ENCODE measurements around the gene PRR5L. TPM values are rescaled to one million over a fixed set of nuclear protein-coding genes. Genes with fewer than 3 reads are reported as not detected.

PRR5L gene
- total RNA-seq, 1 experiment from 2014 or later: 23.9 TPM

DNA sequence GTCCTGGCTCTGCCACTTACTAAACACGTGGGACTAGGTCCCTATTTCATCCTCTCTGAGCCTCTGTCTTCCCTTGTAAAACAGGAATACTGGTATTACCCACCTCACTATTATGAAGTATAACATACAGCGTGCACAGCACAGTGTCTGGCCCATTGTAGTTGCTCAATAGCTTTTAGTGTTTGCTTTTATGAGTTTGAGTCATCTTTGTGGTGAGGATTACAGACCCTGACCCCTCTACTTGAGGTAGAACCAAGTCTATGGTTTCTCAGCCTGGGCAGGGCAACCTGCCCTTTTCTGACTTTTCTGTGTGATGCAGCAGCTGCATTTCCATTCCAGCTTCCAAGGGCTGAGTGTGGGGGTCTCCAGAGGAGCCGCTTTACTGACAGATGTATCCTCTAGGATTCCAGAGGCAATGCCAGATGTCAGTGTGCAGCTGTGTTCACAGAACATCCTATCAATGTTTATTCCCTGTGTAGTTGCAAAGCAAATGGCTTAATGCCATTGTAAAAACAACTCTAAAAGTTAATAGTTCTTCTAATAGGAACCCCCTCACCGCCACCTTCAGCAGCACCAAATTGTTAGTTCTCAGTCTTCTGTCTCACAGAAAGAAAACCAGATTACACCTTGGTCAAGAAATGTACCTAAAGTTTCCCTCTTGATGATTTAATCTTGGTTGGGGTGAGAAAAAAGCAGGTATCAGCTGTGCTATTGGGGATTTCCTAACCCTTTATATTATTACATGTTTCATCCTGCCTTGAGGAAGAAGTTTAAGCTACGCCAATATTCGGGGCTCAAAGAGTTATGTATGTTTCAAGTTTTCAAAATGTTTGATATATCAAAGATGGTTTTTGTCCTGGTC, 16.8 kb downstream of the PRR5L start:
- BruUV-seq (replicated peaks): no TSS peak
- peaks cover 43% of the 10 kb centered on the region for H3K4me1 Mint-ChIP-seq (ENCODE audit: insufficient read depth, unreplicated experiment)
- ChIA-PET POLR2A (interaction anchor here (1.1 kb wide), 1 partner anchor 11 kb away, joined by 3 read pairs; no protein-coding TSS in a partner anchor), CTCF (interaction anchor here (0.6 to 1.3 kb wide), 2 partner anchors 12 to 168 kb away, joined by 3 read pairs; no protein-coding TSS in a partner anchor)
- intact Hi-C loops (cut with micrococcal nuclease): no loop called here
- peak overlapping the region; percentile 57 for H3K27ac Mint-ChIP-seq (ENCODE audit: low read depth, unreplicated experiment)
- peaks cover 6% of the 10 kb centered on the region for H3K36me3 Mint-ChIP-seq (ENCODE audit: insufficient read depth, unreplicated experiment)
- peak; percentile 83 for DNase-seq (ENCODE audit: unreplicated experiment)
- H3K27me3 Mint-ChIP-seq (ENCODE audit: insufficient read depth, unreplicated experiment): no peaks in the 10 kb centered on the region
- TF ChIP-seq, protein P1, sequence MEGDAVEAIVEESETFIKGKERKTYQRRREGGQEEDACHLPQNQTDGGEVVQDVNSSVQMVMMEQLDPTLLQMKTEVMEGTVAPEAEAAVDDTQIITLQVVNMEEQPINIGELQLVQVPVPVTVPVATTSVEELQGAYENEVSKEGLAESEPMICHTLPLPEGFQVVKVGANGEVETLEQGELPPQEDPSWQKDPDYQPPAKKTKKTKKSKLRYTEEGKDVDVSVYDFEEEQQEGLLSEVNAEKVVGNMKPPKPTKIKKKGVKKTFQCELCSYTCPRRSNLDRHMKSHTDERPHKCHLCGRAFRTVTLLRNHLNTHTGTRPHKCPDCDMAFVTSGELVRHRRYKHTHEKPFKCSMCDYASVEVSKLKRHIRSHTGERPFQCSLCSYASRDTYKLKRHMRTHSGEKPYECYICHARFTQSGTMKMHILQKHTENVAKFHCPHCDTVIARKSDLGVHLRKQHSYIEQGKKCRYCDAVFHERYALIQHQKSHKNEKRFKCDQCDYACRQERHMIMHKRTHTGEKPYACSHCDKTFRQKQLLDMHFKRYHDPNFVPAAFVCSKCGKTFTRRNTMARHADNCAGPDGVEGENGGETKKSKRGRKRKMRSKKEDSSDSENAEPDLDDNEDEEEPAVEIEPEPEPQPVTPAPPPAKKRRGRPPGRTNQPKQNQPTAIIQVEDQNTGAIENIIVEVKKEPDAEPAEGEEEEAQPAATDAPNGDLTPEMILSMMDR (IDR thresholded peaks at IDR 0.05; ENCODE audit: unreplicated experiment): no peak
- H3K4me3 Mint-ChIP-seq (ENCODE audit: unreplicated experiment): no peak overlapping the region
- no peaks in the 10 kb centered on the region for H3K9me3 Mint-ChIP-seq (ENCODE audit: unreplicated experiment)

GRCh38 chr11:36313750-36314433, 17.8 kb downstream of the PRR5L start:
- intact Hi-C loops (cut with micrococcal nuclease): no loop called here
- ChIA-PET CTCF (interaction anchor here (0.6 to 1.3 kb wide), 2 partner anchors 13 to 34 kb away, joined by 3 to 4 read pairs; no protein-coding TSS in a partner anchor), POLR2A (interaction anchor here (1.1 kb wide), 1 partner anchor 10 kb away, joined by 3 read pairs; no protein-coding TSS in a partner anchor)
- BruUV-seq (replicated peaks): no TSS peak
- H3K4me3 Mint-ChIP-seq (ENCODE audit: unreplicated experiment): no peak overlapping the region
- H3K27me3 Mint-ChIP-seq (ENCODE audit: insufficient read depth, unreplicated experiment): no peaks in the 10 kb centered on the region
- no peak overlapping the region for H3K27ac Mint-ChIP-seq (ENCODE audit: low read depth, unreplicated experiment)
- no peak for DNase-seq (ENCODE audit: unreplicated experiment)
- H3K9me3 Mint-ChIP-seq (ENCODE audit: unreplicated experiment): no peaks in the 10 kb centered on the region
- H3K4me1 Mint-ChIP-seq (ENCODE audit: insufficient read depth, unreplicated experiment): peaks cover 38% of the 10 kb centered on the region
- peaks cover 6% of the 10 kb centered on the region for H3K36me3 Mint-ChIP-seq (ENCODE audit: insufficient read depth, unreplicated experiment)
- TF ChIP-seq, protein P1 (IDR thresholded peaks at IDR 0.05; ENCODE audit: unreplicated experiment): no peak

GRCh38 chr11:36314434-36314767, 18.3 kb downstream of the PRR5L start:
- Mint-ChIP-seq H3K4me1 (ENCODE audit: insufficient read depth, unreplicated experiment) (peaks cover 34% of the 10 kb centered on the region), H3K9me3 (ENCODE audit: unreplicated experiment) (no peaks in the 10 kb centered on the region), H3K36me3 (ENCODE audit: insufficient read depth, unreplicated experiment) (peaks cover 6% of the 10 kb centered on the region), H3K27ac (ENCODE audit: low read depth, unreplicated experiment) (no peak overlapping the region), H3K4me3 (ENCODE audit: unreplicated experiment) (no peak overlapping the region), H3K27me3 (ENCODE audit: insufficient read depth, unreplicated experiment) (no peaks in the 10 kb centered on the region)
- ChIA-PET CTCF (interaction anchor here (0.6 kb wide), 1 partner anchor 34 kb away, joined by 4 read pairs; no protein-coding TSS in a partner anchor), POLR2A (no interaction called here)
- BruUV-seq (replicated peaks): no TSS peak
- DNase-seq (ENCODE audit: unreplicated experiment): no peak
- TF ChIP-seq, protein P1 (IDR thresholded peaks at IDR 0.05; ENCODE audit: unreplicated experiment): no peak
- intact Hi-C loops (cut with micrococcal nuclease): no loop called here

DNA sequence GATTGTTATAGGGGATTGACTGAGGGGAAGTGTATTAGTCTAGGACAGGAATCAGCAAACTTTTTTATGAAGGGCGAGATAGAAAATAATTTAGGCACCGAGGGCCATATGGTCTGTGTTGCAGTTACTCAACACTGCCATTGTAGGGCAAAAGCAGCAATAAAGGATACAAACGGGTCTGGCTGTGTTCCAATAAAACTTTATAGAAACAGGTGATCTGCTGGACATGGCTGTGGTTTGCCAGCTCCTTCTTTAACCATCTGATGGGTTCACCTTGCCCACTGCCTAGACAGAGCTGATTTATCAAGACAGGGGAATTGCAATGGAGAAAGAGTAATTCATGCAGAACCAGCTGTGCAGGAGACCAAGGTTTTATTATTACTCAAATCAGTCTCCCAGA, 20.0 kb downstream of the PRR5L start:
- DNase-seq (ENCODE audit: unreplicated experiment): no peak
- peaks cover 6% of the 10 kb centered on the region for H3K36me3 Mint-ChIP-seq (ENCODE audit: insufficient read depth, unreplicated experiment)
- TF ChIP-seq, protein P1 (IDR thresholded peaks at IDR 0.05; ENCODE audit: unreplicated experiment): no peak

More for the DNA sequence above, 20.0 kb downstream of the PRR5L start:
- Mint-ChIP-seq H3K4me1 (ENCODE audit: insufficient read depth, unreplicated experiment) (peaks cover 21% of the 10 kb centered on the region), H3K4me3 (ENCODE audit: unreplicated experiment) (no peak overlapping the region), H3K27ac (ENCODE audit: low read depth, unreplicated experiment) (no peak overlapping the region), H3K27me3 (ENCODE audit: insufficient read depth, unreplicated experiment) (no peaks in the 10 kb centered on the region), H3K9me3 (ENCODE audit: unreplicated experiment) (no peaks in the 10 kb centered on the region)
- ChIA-PET CTCF (interaction anchor here (0.7 to 1.1 kb wide), 4 partner anchors 20 to 177 kb away, joined by 3 to 4 read pairs (median 3); partner anchors contain the start of gene PRR5L), POLR2A (no interaction called here)
- BruUV-seq (replicated peaks): no TSS peak
- intact Hi-C loops (cut with micrococcal nuclease): no loop called here

Data from MCF 10A (cell line).